Bronchial epithelial cell (primary cell): ENCODE measurements around the gene CREG1. TPM values are rescaled to one million over a fixed set of nuclear protein-coding genes. Genes with fewer than 3 reads are reported as not detected.

Source experiments
- DNase-seq: peaks from one replicate; pipeline ENCODE4 v3.0.0-alpha.2; 2010; ENCODE audit warnings: low read depth
- FAIRE-seq: peaks from 2 replicates; lab custom pipeline; 2011; peaks lifted over from hg19 to GRCh38; lab: Jason Lieb, UNC
- H3K27me3 ChIP-seq: 2 replicates; pipeline ENCODE4 v1.5.1; 2011; ENCODE audit warnings: low read length; ENCODE audit not compliant: control insufficient read depth, insufficient read depth
- H3K36me3 ChIP-seq: 2 replicates; pipeline ENCODE4 v1.5.1; 2011; ENCODE audit warnings: low read length; ENCODE audit not compliant: control insufficient read depth, insufficient read depth
- H3K4me3 ChIP-seq: 2 replicates; pipeline ENCODE4 v1.5.1; 2011; ENCODE audit warnings: mild to moderate bottlenecking, low read depth, low read length, control low read depth
- CTCF ChIP-seq: IDR thresholded peaks from 2 replicates; pipeline ENCODE4 v1.5.1; 2011; ENCODE audit warnings: mild to moderate bottlenecking, moderate library complexity, low read length, control low read depth, inconsistent platforms; ENCODE audit not compliant: insufficient read depth, severe bottlenecking
- total RNA-seq: library from RNA; depleted of rRNA; stranded (reverse); fragments of >200 nt; gene quantifications from 2 replicates; pipeline ENCODE4 v1.2.1, GENCODE V29; 2014

CREG1 gene
- total RNA-seq, 1 donor from 2014 or later = 78.2 TPM

GRCh38 chr1:167551362-167551761 lies 2.2 kb downstream of the CREG1 start:
- no peak for TF ChIP-seq CTCF
- Histone ChIP-seq H3K4me3 (no peak overlapping the region), H3K27me3 (no peaks in the 10 kb centered on the region), H3K36me3 (peaks cover 2% of the 10 kb centered on the region)
- DNase-seq (no peak), FAIRE-seq (no peak)

- no peak for TF ChIP-seq CTCF
- peak; percentile 70 for DNase-seq
- no peak overlapping the region for H3K4me3 ChIP-seq
- H3K27me3 ChIP-seq = no peaks in the 10 kb centered on the region
- peaks cover 2% of the 10 kb centered on the region for H3K36me3 ChIP-seq
- FAIRE-seq = no peak
Observed at GRCh38 chr1:167548059-167548932, 5.3 kb downstream of the CREG1 start.

- FAIRE-seq (no peak), DNase-seq (no peak)
- Histone ChIP-seq H3K36me3 (no peaks in the 10 kb centered on the region), H3K4me3 (no peak overlapping the region), H3K27me3 (no peaks in the 10 kb centered on the region)
- TF ChIP-seq CTCF = no peak
Observed at GRCh38 chr1:167546935-167547334, 6.6 kb downstream of the CREG1 start.

GRCh38 chr1:167545349-167545748 lies 8.2 kb downstream of the CREG1 start:
- no peaks in the 10 kb centered on the region for H3K36me3 ChIP-seq
- DNase-seq (no peak), FAIRE-seq (no peak)
- no peak for TF ChIP-seq CTCF
- no peak overlapping the region for H3K4me3 ChIP-seq
- no peaks in the 10 kb centered on the region for H3K27me3 ChIP-seq

- Histone ChIP-seq H3K36me3 (no peaks in the 10 kb centered on the region), H3K4me3 (no peak overlapping the region), H3K27me3 (no peaks in the 10 kb centered on the region)
- FAIRE-seq (peak; percentile 90), DNase-seq (peak; percentile 91)
- no peak for TF ChIP-seq CTCF
Observed at GRCh38 chr1:167544447-167545093, 9.0 kb downstream of the CREG1 start.
